HUES64 (cell line): ENCODE data around the gene FUZ.
A peak's percentile ranks its signal among the peaks of the same experiment; 100 is the strongest.

Source experiments
- H3K27ac ChIP-seq: 2 replicates; pipeline ENCODE4 v1.7.0; 2013; ENCODE audit warnings: low read depth, low read length, inconsistent platforms
- H3K27me3 ChIP-seq: 2 replicates; pipeline ENCODE4 v1.6.1; 2013; ENCODE audit warnings: mild to moderate bottlenecking, low read length; ENCODE audit not compliant: insufficient read depth
- H3K36me3 ChIP-seq: 2 replicates; pipeline ENCODE4 v1.6.1; 2013; ENCODE audit warnings: mild to moderate bottlenecking, low read length; ENCODE audit not compliant: insufficient read depth
- H3K4me1 ChIP-seq: 2 replicates; pipeline ENCODE4 v1.6.1; 2013; ENCODE audit warnings: mild to moderate bottlenecking, low read length, moderate library complexity; ENCODE audit not compliant: insufficient read depth
- H3K4me3 ChIP-seq: 2 replicates; pipeline ENCODE4 v1.5.1; 2013; ENCODE audit warnings: mild to moderate bottlenecking, low read length, moderate library complexity
- H3K9ac ChIP-seq: 2 replicates; pipeline ENCODE4 v1.6.1; 2013; ENCODE audit warnings: mild to moderate bottlenecking, low read depth, low read length
- H3K9me3 ChIP-seq: 2 replicates; pipeline ENCODE4 v1.6.1; 2013; ENCODE audit warnings: low read depth, low read length; ENCODE audit not compliant: insufficient read depth
- WGBS: fragments of 150-250, 120-280 bp; methylation state at CpG from one replicate; pipeline ENCODE4 v1.1.7; 2013; ENCODE audit warnings: missing lambda C conversion rate; 5-methylcytosine and 5-hydroxymethylcytosine counted together

Gene FUZ

DNA sequence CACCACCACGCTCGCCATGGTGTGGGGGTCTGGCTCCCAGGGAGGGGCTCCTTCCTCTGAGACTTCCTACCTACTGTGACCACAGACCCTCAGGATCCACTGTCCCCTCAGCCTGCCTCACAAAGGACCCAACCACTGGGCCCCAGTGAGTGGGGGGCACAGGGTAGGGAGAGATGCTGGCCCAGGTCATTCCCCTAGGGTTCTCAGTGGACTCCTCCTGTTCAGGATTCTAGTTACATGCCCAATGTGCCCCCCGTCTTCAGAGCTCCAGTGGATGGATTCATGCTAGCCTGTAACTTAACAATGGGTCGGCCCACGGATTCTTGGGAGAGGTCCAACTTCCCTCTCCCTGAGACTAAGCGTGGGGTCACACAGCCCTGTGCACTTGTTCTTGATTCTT, 49.9 kb downstream of the FUZ start, which contains the start of gene TSKS:
Gene TSKS (minus strand): TSS at position 77 of the 400 bp plus-strand sequence. CDS start 59 bp downstream, at position 18.
- Histone ChIP-seq H3K9me3 (no peaks in the 10 kb centered on the region), H3K4me1 (peaks cover 8% of the 10 kb centered on the region), H3K27ac (no peak within 1 kb of the TSS), H3K36me3 (no peaks in the 10 kb centered on the region), H3K4me3 (no peak within 1 kb of the TSS), H3K9ac (no peak within 1 kb of the TSS), H3K27me3 (no peaks in the 10 kb centered on the region)
- WGBS = 93% methylated on average over 6 of the region's 6 CpGs

GRCh38 chr19:49761625-49762311, 51.3 kb downstream of the FUZ start:
- no peaks in the 10 kb centered on the region for H3K36me3 ChIP-seq
- H3K27me3 ChIP-seq = no peaks in the 10 kb centered on the region
- H3K4me3 ChIP-seq = no peak overlapping the region
- H3K27ac ChIP-seq = no peak overlapping the region
- peaks cover 8% of the 10 kb centered on the region for H3K4me1 ChIP-seq
- H3K9me3 ChIP-seq = no peaks in the 10 kb centered on the region
- peak overlapping the region; percentile 30; the same call in 1 of the 2 replicates for H3K9ac ChIP-seq
- WGBS = 82% methylated on average over 16 of the region's 16 CpGs

GRCh38 chr19:49761249-49761624, 51.9 kb downstream of the FUZ start:
- Histone ChIP-seq H3K4me1 (peaks cover 8% of the 10 kb centered on the region), H3K27me3 (no peaks in the 10 kb centered on the region), H3K4me3 (no peak overlapping the region), H3K36me3 (no peaks in the 10 kb centered on the region), H3K27ac (no peak overlapping the region), H3K9me3 (no peaks in the 10 kb centered on the region), H3K9ac (peak overlapping the region; percentile 30; the same call in 1 of the 2 replicates)
- WGBS = 87% methylated on average over 1 of the region's 1 CpG

GRCh38 chr19:49758292-49758691, 54.8 kb downstream of the FUZ start:
- H3K4me1 ChIP-seq = peaks cover 3% of the 10 kb centered on the region; the same call in 1 of the 2 replicates
- no peak overlapping the region for H3K27ac ChIP-seq
- H3K9ac ChIP-seq = no peak overlapping the region
- no peaks in the 10 kb centered on the region for H3K27me3 ChIP-seq
- 39% methylated on average over 7 of the region's 7 CpGs for WGBS
- H3K4me3 ChIP-seq = no peak overlapping the region
- 0 out of 2 replicates have a peak, but pooled peaks cover 3% of the 10 kb centered on the region for H3K9me3 ChIP-seq
- no peaks in the 10 kb centered on the region for H3K36me3 ChIP-seq
